HL-60 (cell line): ENCODE data around the gene PCDHA7.
"Not testable (repeated sequence)": the region's sequence is repeated elsewhere in the genome, so short reads cannot be mapped to it uniquely, and the experiment has no call there.

Experiments used
- GABPA ChIP-seq: IDR thresholded peaks from 2 replicates; pipeline ENCODE4 v1.6.1; 2012; ENCODE audit warnings: low read depth
- POLR2AphosphoS5 ChIP-seq: IDR thresholded peaks from 2 replicates; pipeline ENCODE4 v1.6.1; 2012; ENCODE audit warnings: low read depth
- TF ChIP-seq, protein P1 (sequence below): IDR thresholded peaks from one replicate; pipeline ENCODE4 v1.5.1; 2011; ENCODE audit warnings: low read length, control low read depth, inconsistent platforms; ENCODE audit not compliant: insufficient read depth
- TF ChIP-seq, protein P2 (sequence below): IDR thresholded peaks from 2 replicates; pipeline ENCODE4 v1.6.1; 2012; ENCODE audit warnings: low read depth; ENCODE audit not compliant: insufficient replicate concordance

DNA sequence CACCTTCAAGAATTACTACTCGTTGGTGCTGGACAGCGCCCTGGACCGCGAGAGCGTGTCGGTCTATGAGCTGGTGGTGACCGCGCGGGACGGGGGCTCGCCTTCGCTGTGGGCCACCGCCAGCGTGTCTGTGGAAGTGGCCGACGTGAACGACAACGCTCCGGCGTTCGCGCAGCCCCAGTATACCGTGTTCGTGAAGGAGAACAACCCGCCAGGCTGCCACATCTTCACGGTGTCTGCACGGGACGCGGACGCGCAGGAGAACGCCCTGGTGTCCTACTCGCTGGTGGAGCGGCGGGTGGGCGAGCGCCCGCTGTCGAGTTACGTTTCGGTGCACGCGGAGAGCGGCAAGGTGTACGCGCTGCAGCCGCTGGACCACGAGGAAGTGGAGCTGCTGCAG, 11.1 kb upstream of the PCDHA7 start:
- TF ChIP-seq POLR2AphosphoS5, GABPA: not testable (repeated sequence)
- TF ChIP-seq, protein P1, sequence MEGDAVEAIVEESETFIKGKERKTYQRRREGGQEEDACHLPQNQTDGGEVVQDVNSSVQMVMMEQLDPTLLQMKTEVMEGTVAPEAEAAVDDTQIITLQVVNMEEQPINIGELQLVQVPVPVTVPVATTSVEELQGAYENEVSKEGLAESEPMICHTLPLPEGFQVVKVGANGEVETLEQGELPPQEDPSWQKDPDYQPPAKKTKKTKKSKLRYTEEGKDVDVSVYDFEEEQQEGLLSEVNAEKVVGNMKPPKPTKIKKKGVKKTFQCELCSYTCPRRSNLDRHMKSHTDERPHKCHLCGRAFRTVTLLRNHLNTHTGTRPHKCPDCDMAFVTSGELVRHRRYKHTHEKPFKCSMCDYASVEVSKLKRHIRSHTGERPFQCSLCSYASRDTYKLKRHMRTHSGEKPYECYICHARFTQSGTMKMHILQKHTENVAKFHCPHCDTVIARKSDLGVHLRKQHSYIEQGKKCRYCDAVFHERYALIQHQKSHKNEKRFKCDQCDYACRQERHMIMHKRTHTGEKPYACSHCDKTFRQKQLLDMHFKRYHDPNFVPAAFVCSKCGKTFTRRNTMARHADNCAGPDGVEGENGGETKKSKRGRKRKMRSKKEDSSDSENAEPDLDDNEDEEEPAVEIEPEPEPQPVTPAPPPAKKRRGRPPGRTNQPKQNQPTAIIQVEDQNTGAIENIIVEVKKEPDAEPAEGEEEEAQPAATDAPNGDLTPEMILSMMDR: not testable (repeated sequence)
- TF ChIP-seq, protein P2, sequence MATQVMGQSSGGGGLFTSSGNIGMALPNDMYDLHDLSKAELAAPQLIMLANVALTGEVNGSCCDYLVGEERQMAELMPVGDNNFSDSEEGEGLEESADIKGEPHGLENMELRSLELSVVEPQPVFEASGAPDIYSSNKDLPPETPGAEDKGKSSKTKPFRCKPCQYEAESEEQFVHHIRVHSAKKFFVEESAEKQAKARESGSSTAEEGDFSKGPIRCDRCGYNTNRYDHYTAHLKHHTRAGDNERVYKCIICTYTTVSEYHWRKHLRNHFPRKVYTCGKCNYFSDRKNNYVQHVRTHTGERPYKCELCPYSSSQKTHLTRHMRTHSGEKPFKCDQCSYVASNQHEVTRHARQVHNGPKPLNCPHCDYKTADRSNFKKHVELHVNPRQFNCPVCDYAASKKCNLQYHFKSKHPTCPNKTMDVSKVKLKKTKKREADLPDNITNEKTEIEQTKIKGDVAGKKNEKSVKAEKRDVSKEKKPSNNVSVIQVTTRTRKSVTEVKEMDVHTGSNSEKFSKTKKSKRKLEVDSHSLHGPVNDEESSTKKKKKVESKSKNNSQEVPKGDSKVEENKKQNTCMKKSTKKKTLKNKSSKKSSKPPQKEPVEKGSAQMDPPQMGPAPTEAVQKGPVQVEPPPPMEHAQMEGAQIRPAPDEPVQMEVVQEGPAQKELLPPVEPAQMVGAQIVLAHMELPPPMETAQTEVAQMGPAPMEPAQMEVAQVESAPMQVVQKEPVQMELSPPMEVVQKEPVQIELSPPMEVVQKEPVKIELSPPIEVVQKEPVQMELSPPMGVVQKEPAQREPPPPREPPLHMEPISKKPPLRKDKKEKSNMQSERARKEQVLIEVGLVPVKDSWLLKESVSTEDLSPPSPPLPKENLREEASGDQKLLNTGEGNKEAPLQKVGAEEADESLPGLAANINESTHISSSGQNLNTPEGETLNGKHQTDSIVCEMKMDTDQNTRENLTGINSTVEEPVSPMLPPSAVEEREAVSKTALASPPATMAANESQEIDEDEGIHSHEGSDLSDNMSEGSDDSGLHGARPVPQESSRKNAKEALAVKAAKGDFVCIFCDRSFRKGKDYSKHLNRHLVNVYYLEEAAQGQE: not testable (repeated sequence)
